Heart left ventricle (tissue), 13 donors: ENCODE data around the gene MESP1.

Source experiments
- CTCF ChIP-seq, 12 donors: fragments of 200-600 bp; sonication (generic) in 4 of 12; IDR thresholded peaks; one replicate each; pipeline versions ENCODE4 v1.5.0 to v1.8.0; 2018 to 2022; ENCODE audit warnings: antibody characterized with exemption in 12 of 12, mild to moderate bottlenecking in 5 of 12
- POLR2A ChIP-seq, 2 donors: fragments of 450-650 bp; IDR thresholded peaks; one replicate each; pipeline ENCODE4 v1.6.1; 2017; ENCODE audit warnings: antibody characterized with exemption in 2 of 2, mild to moderate bottlenecking in 2 of 2, moderate library complexity in 2 of 2
- donor health status: ischemic (EF 13 %, LVEDD 7.1; RV severe dilation, severe dysfunction).
- donor health status: DM: no; HTN: yes; CAD: no.
- donor health status: DM: no; HTN: no; CAD: no.
- donor health status: ischemic (EF 25% LVEDD 6.9; RV normal size, moderate dysfunction).
- donor health status: ischemic (EF 25% LVEDD 5.7; RV mildly dilated, moderate dysfunction).
- donor health status: ischemic (EF 35%, LVEDD 5.7; RV mildly dilated, moderate dysfunction).
- donor health status: nonischemic (EF 11% LVEDD 7.7; RV severe dilation, severe dysfunction).
- donor health status: DM: yes; HTN: yes; CAD: no.
- donor health status: PGD.
- donor health status: ischemic (EF 29% LVEDD 5.4; RV normal size, mild dysfunction).
- donor health status: nonischemic (EF 23%, LVEDD 6.1; RV moderate dilation, normal function).

DNA sequence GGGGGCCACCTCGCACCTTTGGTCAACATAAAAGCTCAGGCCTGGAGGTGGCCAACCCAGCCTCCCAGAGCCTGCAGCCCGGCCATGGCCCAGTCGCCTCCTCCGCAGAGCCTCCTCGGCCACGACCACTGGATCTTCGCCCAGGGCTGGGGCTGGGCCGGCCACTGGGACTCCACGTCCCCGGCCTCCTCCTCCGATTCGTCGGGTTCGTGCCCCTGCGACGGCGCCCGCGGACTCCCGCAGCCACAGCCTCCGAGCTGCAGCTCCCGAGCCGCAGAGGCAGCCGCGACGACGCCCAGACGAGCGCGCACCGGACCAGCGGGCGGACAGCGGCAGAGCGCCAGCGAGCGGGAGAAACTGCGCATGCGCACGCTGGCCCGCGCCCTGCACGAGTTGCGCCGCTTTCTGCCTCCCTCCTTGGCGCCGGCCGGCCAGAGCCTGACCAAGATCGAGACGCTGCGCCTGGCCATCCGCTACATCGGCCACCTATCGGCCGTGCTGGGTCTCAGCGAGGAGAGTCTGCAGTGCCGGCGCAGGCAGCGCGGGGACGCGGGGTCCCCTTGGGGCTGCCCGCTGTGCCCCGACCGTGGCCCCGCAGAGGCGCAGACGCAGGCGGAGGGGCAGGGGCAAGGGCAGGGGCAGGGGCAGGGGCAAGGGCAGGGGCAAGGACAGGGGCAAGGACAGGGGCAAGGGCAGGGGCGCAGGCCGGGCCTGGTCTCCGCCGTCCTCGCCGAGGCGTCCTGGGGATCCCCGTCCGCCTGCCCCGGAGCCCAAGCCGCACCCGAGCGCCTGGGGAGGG, 25.4 kb upstream of the MESP1 start, which contains the start of gene MESP2:
- TF ChIP-seq CTCF (IDR thresholded peaks at IDR 0.05) = peak; percentile 14 to 72 (median 50)
- TF ChIP-seq POLR2A (IDR thresholded peaks at IDR 0.05) = no peak
